Lung microvascular endothelial cell (primary cell): ENCODE results near the gene ULK1. TPM values are rescaled to one million over a fixed set of nuclear protein-coding genes. Genes with fewer than 3 reads are reported as not detected.
A peak's percentile ranks its signal among the peaks of the same experiment; 100 is the strongest.

Experiments used
- DNase-seq, 2 donors: peaks; one replicate each; pipeline versions ENCODE4 v3.0.0 to v3.0.0-alpha.2; 2010; ENCODE audit warnings: low read depth in 2 of 2
- total RNA-seq: library from RNA; depleted of rRNA; stranded (reverse); fragments of >200 nt; gene quantifications from 2 replicates; pipeline ENCODE4 v1.2.1, GENCODE V29; 2014

ULK1 gene
- total RNA-seq: 4.8 and 6.9 TPM in 2 replicates

GRCh38 chr12:131894313-131894860 lies at the start of gene ULK1:
ULK1 (plus strand) TSS chr12:131894622; CDS start chr12:131895002, 380 bp downstream.
- DNase-seq: peak; percentile 90 to 94

- DNase-seq: no peak
These were observed 49.8 kb upstream of the ULK1 start for GRCh38 chr12:131844656-131845055.

DNA sequence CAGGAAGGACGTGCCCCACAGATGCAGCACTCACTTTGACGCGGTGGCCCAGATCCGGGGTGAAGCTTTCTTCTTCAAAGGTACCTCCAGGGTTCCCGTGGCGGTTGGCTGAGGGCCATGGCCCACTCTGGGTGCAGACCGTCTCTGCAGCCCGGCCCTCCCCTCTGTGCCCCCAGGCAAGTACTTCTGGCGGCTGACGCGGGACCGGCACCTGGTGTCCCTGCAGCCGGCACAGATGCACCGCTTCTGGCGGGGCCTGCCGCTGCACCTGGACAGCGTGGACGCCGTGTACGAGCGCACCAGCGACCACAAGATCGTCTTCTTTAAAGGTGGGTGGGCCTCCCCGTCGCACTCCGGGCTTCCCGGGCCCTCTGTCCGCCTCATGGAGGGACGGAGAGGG lies 49.3 kb upstream of the ULK1 start:
- no peak for DNase-seq

DNA sequence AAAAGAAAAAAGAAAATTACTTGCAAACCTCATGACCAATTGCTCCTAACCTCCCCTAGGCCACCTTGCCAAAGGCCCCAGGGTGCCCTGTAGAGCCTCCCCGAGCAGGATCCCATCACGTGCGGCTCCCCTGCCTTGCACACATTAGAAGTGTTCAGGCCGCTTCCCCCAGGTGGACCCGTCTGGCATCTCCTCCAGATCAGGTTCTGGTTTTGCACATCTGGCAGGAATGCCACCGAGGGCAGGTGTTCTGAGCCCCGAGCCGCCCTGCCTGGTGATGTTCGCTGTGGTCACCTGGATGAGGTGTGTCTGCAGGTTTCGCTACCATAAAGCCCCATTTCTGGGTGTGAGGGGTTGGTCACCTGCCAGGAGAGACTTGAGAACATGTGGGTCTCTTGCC lies 47.0 kb upstream of the ULK1 start:
- no peak for DNase-seq

GRCh38 chr12:131848753-131849152 lies 45.7 kb upstream of the ULK1 start:
- no peak for DNase-seq

GRCh38 chr12:131849700-131850553 lies 44.5 kb upstream of the ULK1 start:
- no peak for DNase-seq

DNA sequence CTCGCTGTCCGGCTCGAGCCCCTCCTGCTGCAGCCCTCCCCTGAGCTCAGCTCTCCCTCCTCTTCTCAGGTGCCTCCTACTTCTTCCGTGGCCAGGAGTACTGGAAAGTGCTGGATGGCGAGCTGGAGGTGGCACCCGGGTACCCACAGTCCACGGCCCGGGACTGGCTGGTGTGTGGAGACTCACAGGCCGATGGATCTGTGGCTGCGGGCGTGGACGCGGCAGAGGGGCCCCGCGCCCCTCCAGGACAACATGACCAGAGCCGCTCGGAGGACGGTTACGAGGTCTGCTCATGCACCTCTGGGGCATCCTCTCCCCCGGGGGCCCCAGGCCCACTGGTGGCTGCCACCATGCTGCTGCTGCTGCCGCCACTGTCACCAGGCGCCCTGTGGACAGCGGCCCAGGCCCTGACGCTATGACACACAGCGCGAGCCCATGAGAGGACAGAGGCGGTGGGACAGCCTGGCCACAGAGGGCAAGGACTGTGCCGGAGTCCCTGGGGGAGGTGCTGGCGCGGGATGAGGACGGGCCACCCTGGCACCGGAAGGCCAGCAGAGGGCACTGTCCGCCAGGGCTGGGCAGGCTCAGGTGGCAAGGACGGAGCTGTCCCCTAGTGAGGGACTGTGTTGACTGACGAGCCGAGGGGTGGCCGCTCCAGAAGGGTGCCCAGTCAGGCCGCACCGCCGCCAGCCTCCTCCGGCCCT lies 43.4 kb upstream of the ULK1 start:
- DNase-seq: peak in 1 of 2 donors; percentile 55

- no peak for DNase-seq
These were observed 42.5 kb upstream of the ULK1 start for GRCh38 chr12:131851741-131852550.

GRCh38 chr12:131852551-131853299 lies 41.7 kb upstream of the ULK1 start:
- no peak for DNase-seq

DNA sequence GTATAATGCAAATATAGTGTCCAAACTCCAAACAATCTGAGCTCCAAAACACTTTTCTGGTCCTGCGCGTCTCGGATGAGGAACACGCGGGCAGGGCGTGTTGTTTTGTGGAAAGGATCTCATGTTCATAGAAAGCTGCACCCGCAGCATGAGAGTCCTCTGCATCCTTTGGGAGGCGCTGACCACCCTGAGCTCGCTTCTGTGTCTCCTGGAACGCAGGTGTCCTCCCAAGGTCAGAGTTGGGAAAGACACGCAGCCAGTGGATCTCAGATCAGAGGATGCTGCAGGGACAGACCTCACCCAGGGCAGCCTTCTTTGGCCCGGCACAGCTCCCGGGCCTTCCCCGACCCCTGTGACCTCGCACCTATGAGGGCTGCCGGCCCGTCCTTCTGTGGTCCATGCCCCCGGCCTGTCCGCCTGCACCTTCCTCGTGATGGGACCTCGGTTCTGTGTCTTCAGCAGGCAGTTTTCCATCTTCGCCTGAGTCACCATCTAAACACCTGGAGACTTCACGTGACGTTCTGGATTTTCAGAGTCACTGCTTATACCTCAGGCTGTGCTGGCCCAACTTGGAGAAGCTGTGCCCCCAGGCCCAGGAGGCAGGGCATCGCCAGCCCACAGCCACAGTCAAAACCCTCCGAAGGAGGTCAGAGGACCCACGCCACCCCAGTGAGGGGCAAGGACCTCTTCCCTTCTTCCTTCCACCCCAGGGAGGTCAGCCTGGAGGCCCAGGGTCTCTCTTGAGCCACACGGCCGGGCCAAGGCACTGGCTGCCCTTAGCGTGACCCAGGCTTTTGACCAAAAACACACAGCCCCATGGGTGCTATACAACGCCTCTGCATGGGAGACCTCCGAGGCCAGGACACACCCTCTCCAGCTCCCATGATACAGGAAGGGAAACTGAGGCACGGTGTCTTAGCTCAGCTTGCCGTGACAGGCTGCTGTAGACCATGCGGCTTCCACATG lies 40.3 kb upstream of the ULK1 start:
- DNase-seq: no peak

GRCh38 chr12:131854861-131855476 lies 39.5 kb upstream of the ULK1 start:
- DNase-seq: no peak

DNA sequence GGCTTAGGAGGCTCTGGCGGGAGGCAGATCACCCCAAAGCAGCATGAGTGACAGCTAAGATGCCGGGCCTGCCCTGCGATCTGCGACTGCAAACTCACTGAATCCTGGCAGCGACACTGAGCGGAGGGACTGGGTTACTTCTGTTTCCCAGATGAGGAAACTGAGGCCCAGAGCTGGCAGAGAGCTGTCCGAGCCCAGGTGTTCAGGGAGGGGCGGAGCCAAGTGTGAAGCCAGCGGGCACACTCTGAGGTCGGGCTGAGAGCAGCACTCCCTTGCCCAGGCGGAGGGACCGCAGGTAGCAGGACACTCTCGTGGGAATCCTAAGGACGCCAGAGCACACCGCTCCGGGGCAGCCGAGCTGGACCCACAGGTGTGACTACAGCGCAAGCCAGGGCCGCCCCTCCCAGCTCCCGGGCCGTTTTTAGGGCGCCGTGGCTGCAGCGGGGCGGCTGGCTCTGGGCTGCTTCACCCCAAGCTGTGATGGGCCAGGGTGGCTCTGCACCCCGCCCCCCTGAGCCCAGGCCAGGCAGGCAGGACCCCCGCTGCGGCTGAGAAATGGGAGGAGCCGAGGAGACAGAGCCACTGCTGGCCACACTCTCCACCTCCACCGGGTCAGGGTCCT lies 38.8 kb upstream of the ULK1 start:
- DNase-seq: no peak

DNA sequence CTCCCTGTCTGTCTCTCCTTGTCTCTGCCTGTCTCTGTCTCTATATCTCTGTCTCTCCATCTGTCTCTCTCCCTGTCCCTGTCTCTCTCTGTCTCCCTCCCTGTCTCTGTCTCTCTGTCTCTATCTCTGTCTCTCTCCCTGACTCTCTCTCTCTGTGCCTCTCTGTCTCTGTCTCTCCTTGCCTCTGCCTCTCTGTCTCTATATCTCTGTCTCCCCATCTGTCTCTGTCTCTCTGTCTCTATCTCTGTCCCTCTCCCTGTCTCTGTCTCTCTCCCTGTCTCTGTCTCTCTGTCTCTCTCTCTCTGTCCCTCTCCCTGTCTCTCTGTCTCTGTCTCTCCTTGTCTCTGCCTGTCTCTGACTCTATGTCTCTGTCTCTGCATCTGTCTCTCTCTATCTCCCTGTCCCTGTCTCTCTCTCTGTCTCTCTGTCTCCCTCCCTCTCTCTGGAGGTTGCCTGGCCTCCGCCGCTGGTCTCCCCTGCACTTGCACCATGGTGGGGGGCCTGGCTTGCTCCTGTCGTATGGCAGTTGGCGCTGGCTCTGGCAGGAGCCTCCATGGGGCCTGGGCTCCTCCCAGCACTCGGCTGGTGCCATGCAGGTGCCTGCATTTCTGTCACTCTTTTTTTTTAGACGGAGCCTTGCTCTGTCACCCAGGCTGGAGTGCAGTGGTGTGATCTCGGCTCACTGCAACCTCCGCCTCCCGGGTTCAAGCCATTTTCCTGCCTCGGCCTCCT lies 37.9 kb upstream of the ULK1 start:
- no peak for DNase-seq

DNA sequence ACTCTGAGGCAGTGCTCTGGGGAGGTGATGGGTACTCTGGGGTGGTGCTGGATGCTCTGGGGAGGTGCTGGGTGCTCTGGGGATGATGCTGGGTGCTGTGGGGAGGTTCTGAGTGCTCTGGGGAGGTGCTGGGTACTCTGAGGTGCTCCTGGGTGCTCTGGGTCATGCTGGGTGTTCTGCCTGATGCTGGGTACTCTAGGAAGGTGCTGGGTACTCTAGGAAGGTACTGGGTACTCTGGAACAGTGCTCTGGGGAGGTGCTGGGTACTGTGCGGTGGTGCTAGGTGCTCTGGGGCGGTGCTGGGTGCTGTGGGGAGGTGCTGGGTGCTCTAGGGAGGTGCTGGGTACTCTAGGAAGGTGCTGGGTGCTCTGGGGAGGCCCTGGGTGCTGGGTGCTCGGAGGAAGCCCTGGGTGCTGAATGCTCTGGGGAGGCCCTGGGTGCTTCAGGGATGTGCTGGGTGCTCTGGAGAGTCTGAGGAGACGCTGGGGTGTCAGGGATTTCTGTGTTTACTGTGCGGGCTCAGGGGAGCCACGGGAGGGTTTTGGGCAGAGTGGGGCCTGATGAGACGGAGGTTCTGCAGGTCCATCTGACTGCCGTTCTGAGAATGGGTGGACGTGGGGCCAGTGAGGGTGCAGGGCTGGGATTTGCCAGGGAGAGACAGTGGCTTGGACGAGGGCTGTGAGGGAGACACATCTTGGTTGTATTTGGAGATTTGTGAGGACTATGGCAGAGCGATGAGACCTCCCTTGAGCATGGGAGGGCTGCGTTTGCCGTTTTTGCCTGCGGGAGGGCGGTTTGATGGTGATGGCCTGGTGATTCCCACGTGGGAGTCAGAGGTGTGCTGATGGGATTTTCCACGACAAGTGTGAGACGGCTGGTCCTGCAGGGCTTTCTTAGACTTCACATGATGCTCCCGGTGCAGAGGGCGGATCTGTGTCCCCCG lies 36.2 kb upstream of the ULK1 start:
- no peak for DNase-seq

- DNase-seq: peak; percentile 57 to 89
These were observed 33.8 kb upstream of the ULK1 start for GRCh38 chr12:131860472-131861260.
